Natural killer cell treated with Interleukin-12 subunit alpha and Interleukin-12 subunit beta and Interleukin-15 and Interleukin-18, amount 100 ng/mL, for 72 hours (primary cell): ENCODE results near the gene URAD. TPM values are rescaled to one million over a fixed set of nuclear protein-coding genes. Genes with fewer than 3 reads are reported as not detected.
"Not testable (repeated sequence)": the region's sequence is repeated elsewhere in the genome, so short reads cannot be mapped to it uniquely, and the experiment has no call there.

Source experiments
- ATAC-seq, 2 donors: fragments of 150-1000 bp; cut with Tn5 transposase in 1 of 2; sonication (Bioruptor Pico), chemical (Tn5 transposase) in 1 of 2; 2 replicates each; pipeline ENCODE4 v1.10.0; 2021
- DNase-seq: peaks from one replicate; pipeline ENCODE4 v3.0.0; 2022; ENCODE audit warnings: low spot score
- H3K27ac Mint-ChIP-seq, 2 donors: 1 replicate in 1 of 2; 2 replicates in 1 of 2; pipeline ENCODE4 v1.8.0; 2022; ENCODE audit warnings: mixed read lengths in 2 of 2, mild to moderate bottlenecking in 1 of 2, moderate library complexity in 1 of 2
- H3K27me3 Mint-ChIP-seq, 2 donors: 1 replicate in 1 of 2; 2 replicates in 1 of 2; pipeline ENCODE4 v1.8.0; 2022; ENCODE audit warnings: mixed read lengths in 2 of 2
- H3K36me3 Mint-ChIP-seq: one replicate; pipeline ENCODE4 v1.8.0; 2022; ENCODE audit warnings: mixed read lengths
- H3K4me1 Mint-ChIP-seq, 2 donors: 1 replicate in 1 of 2; 2 replicates in 1 of 2; pipeline ENCODE4 v1.8.0; 2022; ENCODE audit warnings: low read depth in 2 of 2, mixed read lengths in 2 of 2, mild to moderate bottlenecking in 1 of 2
- H3K4me3 Mint-ChIP-seq: one replicate; pipeline ENCODE4 v1.8.0; 2022; ENCODE audit warnings: mixed read lengths
- H3K9me3 Mint-ChIP-seq: 2 replicates; pipeline ENCODE4 v1.8.0; 2022; ENCODE audit warnings: mixed read lengths
- total RNA-seq, 2 donors: library from RNA; stranded (reverse); gene quantifications; one replicate each; pipeline ENCODE4 v1.2.3, GENCODE V29; 2022

URAD gene
- total RNA-seq, 2 donors from 2014 or later: not detected

GRCh38 chr13:28012896-28013295 lies 24.4 kb upstream of the URAD start:
- Mint-ChIP-seq H3K4me3 (no peak overlapping the region), H3K27me3 (peaks cover 8 to 29% of the 10 kb centered on the region in 2 donors), H3K4me1 (no peaks in the 10 kb centered on the region), H3K9me3 (no peaks in the 10 kb centered on the region), H3K36me3 (no peaks in the 10 kb centered on the region), H3K27ac (no peak overlapping the region)
- no peak for DNase-seq
- no peak for ATAC-seq

GRCh38 chr13:28012383-28012782 lies 23.9 kb upstream of the URAD start:
- H3K4me3 Mint-ChIP-seq: no peak overlapping the region
- no peaks in the 10 kb centered on the region for H3K4me1 Mint-ChIP-seq
- no peak overlapping the region for H3K27ac Mint-ChIP-seq
- no peak for ATAC-seq
- DNase-seq: no peak
- no peaks in the 10 kb centered on the region for H3K9me3 Mint-ChIP-seq
- H3K27me3 Mint-ChIP-seq: peaks cover 8 to 29% of the 10 kb centered on the region in 2 donors
- no peaks in the 10 kb centered on the region for H3K36me3 Mint-ChIP-seq

- ATAC-seq (no peak), DNase-seq (no peak)
- Mint-ChIP-seq H3K4me3 (no peak overlapping the region), H3K9me3 (no peaks in the 10 kb centered on the region), H3K4me1 (no peaks in the 10 kb centered on the region), H3K36me3 (no peaks in the 10 kb centered on the region), H3K27ac (no peak overlapping the region), H3K27me3 (peaks cover 8 to 29% of the 10 kb centered on the region in 2 donors)
Measured at GRCh38 chr13:28010046-28010445, 21.6 kb upstream of the URAD start.

- H3K36me3 Mint-ChIP-seq, DNase-seq, ATAC-seq, H3K27ac Mint-ChIP-seq, H3K4me3 Mint-ChIP-seq, H3K9me3 Mint-ChIP-seq, H3K4me1 Mint-ChIP-seq: not testable (repeated sequence)
- peaks cover 5 to 14% of the 10 kb centered on the region in 2 donors for H3K27me3 Mint-ChIP-seq
Measured at GRCh38 chr13:28005016-28005415, 16.5 kb upstream of the URAD start.

- Mint-ChIP-seq H3K27me3 (no peaks in the 10 kb centered on the region), H3K4me1 (no peaks in the 10 kb centered on the region), H3K9me3 (no peaks in the 10 kb centered on the region), H3K27ac (no peak overlapping the region), H3K4me3 (no peak overlapping the region), H3K36me3 (no peaks in the 10 kb centered on the region)
- DNase-seq (no peak), ATAC-seq (no peak)
Measured at GRCh38 chr13:28002886-28003698, 14.6 kb upstream of the URAD start.

- no peak overlapping the region for H3K27ac Mint-ChIP-seq
- no peak overlapping the region for H3K4me3 Mint-ChIP-seq
- H3K9me3 Mint-ChIP-seq: no peaks in the 10 kb centered on the region
- ATAC-seq (peak; percentile 22 to 33), DNase-seq (no peak)
- H3K27me3 Mint-ChIP-seq: no peaks in the 10 kb centered on the region
- no peaks in the 10 kb centered on the region for H3K36me3 Mint-ChIP-seq
- H3K4me1 Mint-ChIP-seq: no peaks in the 10 kb centered on the region
Measured at GRCh38 chr13:28001837-28002473, 13.5 kb upstream of the URAD start.

GRCh38 chr13:28001049-28001448 lies 12.6 kb upstream of the URAD start:
- no peaks in the 10 kb centered on the region for H3K9me3 Mint-ChIP-seq
- H3K27me3 Mint-ChIP-seq: no peaks in the 10 kb centered on the region
- DNase-seq: no peak
- H3K4me3 Mint-ChIP-seq: no peak overlapping the region
- H3K36me3 Mint-ChIP-seq: no peaks in the 10 kb centered on the region
- H3K27ac Mint-ChIP-seq: no peak overlapping the region
- H3K4me1 Mint-ChIP-seq: no peaks in the 10 kb centered on the region
- peak; percentile 25 to 55 for ATAC-seq

- H3K36me3 Mint-ChIP-seq: no peaks in the 10 kb centered on the region
- no peaks in the 10 kb centered on the region for H3K9me3 Mint-ChIP-seq
- no peaks in the 10 kb centered on the region for H3K27me3 Mint-ChIP-seq
- no peak overlapping the region for H3K4me3 Mint-ChIP-seq
- H3K27ac Mint-ChIP-seq: no peak overlapping the region
- DNase-seq: no peak
- ATAC-seq: peak in 1 of 2 donors; percentile 51
- no peaks in the 10 kb centered on the region for H3K4me1 Mint-ChIP-seq
Measured at GRCh38 chr13:28000567-28000966, 12.1 kb upstream of the URAD start.

GRCh38 chr13:27997904-27998522 lies 9.5 kb upstream of the URAD start:
- DNase-seq (no peak), ATAC-seq (no peak)
- Mint-ChIP-seq H3K36me3 (no peaks in the 10 kb centered on the region), H3K27me3 (no peaks in the 10 kb centered on the region), H3K4me1 (no peaks in the 10 kb centered on the region), H3K4me3 (no peak overlapping the region), H3K27ac (no peak overlapping the region), H3K9me3 (no peaks in the 10 kb centered on the region)

- H3K4me1 Mint-ChIP-seq: no peaks in the 10 kb centered on the region
- ATAC-seq (no peak), DNase-seq (no peak)
- H3K27ac Mint-ChIP-seq: no peak overlapping the region
- no peaks in the 10 kb centered on the region for H3K9me3 Mint-ChIP-seq
- H3K36me3 Mint-ChIP-seq: no peaks in the 10 kb centered on the region
- peaks cover 6 to 11% of the 10 kb centered on the region in 2 donors for H3K27me3 Mint-ChIP-seq
- H3K4me3 Mint-ChIP-seq: no peak overlapping the region
Measured at GRCh38 chr13:27991881-27992280, 3.4 kb upstream of the URAD start.

- Mint-ChIP-seq H3K4me1 (no peaks in the 10 kb centered on the region), H3K36me3 (no peaks in the 10 kb centered on the region), H3K9me3 (no peaks in the 10 kb centered on the region), H3K27me3 (peaks cover 29 to 48% of the 10 kb centered on the region in 2 donors), H3K4me3 (no peak overlapping the region), H3K27ac (no peak overlapping the region)
- ATAC-seq (no peak), DNase-seq (no peak)
Measured at GRCh38 chr13:27985600-27985999, 2.9 kb downstream of the URAD start.

- H3K27me3 Mint-ChIP-seq: peaks cover 46 to 64% of the 10 kb centered on the region in 2 donors
- no peak for DNase-seq
- no peak overlapping the region for H3K4me3 Mint-ChIP-seq
- peaks cover 0 to 5% of the 10 kb centered on the region in 2 donors for H3K4me1 Mint-ChIP-seq
- no peak overlapping the region for H3K27ac Mint-ChIP-seq
- H3K9me3 Mint-ChIP-seq: no peaks in the 10 kb centered on the region
- no peaks in the 10 kb centered on the region for H3K36me3 Mint-ChIP-seq
- no peak for ATAC-seq
Measured at GRCh38 chr13:27982361-27982760, 6.1 kb downstream of the URAD start.

- DNase-seq: no peak
- H3K27me3 Mint-ChIP-seq: peaks cover 44 to 62% of the 10 kb centered on the region in 2 donors
- H3K27ac Mint-ChIP-seq: no peak overlapping the region
- ATAC-seq: peak in 1 of 2 donors; percentile 4
- no peaks in the 10 kb centered on the region for H3K36me3 Mint-ChIP-seq
- no peaks in the 10 kb centered on the region for H3K9me3 Mint-ChIP-seq
- H3K4me3 Mint-ChIP-seq: no peak overlapping the region
- peaks cover 0 to 5% of the 10 kb centered on the region in 2 donors for H3K4me1 Mint-ChIP-seq
Measured at GRCh38 chr13:27981006-27981708, 7.3 kb downstream of the URAD start.
